Stimulated activated CD8-positive, alpha-beta memory T cell treated with anti-CD3 and anti-CD28 coated beads, Interleukin-2, amount 100 ng/mL, for 1 hour (primary cell): ENCODE data around the gene ADAP2.
"Not testable (repeated sequence)": the region's sequence is repeated elsewhere in the genome, so short reads cannot be mapped to it uniquely, and the experiment has no call there.

Source experiments
- DNase-seq, 2 donors: peaks; one replicate each; pipeline ENCODE4 v3.0.0-alpha.2; 2020; ENCODE audit warnings: low read depth in 2 of 2

Gene ADAP2

DNA sequence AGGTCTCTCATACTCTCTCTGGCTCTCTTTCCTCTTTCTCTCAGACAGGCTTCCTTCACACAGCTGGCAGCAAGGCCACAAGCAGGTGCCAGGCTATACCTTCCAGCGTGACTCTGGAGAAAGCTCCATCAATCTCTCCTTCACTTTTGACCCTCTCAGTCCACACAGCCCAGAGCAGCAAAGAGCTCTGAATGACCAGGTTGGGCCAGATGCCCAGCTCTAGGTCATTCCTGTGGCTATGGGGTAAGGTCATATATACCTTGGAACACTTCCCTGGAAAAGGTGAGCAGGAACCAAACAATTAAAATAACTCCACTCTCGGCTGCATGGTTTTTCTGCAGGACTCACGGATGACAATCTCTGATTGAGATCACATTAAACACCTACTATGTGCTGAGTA is 8.8 kb downstream of the ADAP2 start:
- no peak for DNase-seq

DNA sequence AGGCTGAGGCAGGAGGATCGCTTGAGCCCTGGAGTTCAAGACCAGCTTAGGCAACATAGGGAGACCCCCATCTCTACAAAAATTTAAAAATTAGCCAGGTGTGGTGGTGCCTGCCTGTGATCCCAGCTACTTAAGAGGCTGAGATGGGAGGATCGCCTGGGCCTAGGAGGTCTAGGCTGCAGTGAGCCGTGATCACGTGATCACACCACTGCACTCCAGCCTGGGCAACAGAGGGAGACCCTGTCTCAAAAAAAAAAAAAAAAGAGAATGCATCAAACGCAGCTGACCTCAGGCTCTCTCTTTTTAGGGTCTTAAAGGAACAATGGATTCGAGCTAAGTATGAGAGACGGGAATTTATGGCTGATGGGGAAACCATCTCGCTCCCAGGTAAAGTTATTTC is 9.8 kb downstream of the ADAP2 start:
- DNase-seq: not testable (repeated sequence)

DNA sequence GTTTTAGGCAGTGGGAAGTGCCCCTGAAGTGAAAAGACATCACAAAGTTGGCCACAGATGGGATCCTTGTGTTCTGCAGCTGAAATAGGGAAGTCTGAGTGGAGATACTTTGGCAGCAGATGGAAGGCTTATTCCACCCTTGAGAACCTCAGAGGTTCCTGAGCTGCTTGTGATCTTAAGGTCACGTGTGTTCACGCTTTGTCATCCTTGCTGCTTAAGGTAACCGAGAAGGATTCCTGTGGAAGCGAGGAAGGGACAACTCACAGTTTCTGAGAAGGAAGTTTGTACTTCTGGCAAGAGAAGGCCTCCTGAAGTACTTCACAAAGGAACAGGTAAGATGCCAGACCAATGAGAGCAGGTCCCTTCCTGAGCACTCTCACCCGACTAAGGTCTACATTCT is 12.2 kb downstream of the ADAP2 start:
- DNase-seq: no peak

GRCh38 chr17:30939051-30939689 is 17.4 kb downstream of the ADAP2 start:
- no peak for DNase-seq

- no peak for DNase-seq
Measured at GRCh38 chr17:30942308-30943079, 20.7 kb downstream of the ADAP2 start.

GRCh38 chr17:30947796-30948195 is 26.1 kb downstream of the ADAP2 start:
- DNase-seq: no peak

DNA sequence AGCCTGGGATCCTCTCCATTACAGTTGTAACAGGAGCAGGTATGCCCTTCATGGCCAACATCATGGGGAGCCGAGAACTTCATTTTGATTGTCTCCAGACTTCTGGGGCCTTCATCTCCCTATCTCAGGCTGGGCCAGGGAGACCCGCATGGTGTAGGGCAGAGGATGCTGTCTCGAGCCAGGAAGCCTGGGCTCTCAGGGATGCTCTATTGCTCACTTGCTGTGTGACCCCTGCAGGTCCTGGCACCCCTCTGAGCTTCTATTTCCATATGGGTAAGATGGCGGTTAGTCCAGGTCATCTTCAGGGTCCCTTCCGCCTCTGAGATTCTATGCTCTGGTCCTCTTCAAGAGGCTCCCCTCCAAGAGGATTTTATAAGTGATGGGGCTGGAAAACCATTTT is 28.4 kb downstream of the ADAP2 start:
- no peak for DNase-seq

- DNase-seq: no peak
Measured at GRCh38 chr17:30950669-30951399, 29.1 kb downstream of the ADAP2 start.

GRCh38 chr17:30952638-30953393 is 31.1 kb downstream of the ADAP2 start:
- no peak for DNase-seq

DNA sequence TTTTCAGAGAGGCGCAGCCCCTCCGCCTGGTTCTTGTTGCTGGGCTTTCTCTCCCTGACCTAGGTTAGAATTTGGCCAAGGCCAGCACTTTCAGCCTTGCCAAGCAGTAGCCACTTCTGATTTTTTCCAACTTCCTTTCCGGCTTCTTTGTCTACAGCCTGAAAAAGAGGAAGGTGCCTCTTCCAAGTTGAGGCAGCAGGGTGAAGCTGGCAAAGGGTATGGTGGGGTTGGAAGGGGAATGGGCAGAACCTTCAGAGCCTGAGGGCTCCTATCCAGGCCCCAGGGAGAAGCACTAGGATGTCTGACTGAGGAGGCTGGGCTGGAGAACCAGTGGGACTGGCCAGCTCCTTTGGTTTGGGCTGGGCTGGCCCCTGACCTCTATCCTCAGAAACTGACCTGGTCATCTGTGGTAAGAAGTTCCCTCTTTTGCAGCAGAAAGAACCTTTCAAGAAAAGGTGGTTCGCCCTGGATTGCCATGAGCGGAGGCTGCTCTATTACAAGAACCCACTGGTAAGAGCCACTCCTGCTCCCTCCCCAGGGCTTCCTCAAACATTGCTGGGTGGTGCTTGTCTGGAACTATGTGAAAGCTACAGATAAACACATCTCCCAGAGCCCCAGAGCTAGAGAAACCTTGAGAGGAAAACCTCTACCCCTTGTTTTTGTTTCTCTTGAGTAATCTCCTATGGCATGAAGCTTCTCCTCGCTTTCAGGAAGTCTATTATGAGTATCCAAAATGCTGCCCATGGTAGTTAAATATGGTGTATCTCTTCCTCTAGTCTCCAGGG is 32.5 kb downstream of the ADAP2 start:
- no peak for DNase-seq

DNA sequence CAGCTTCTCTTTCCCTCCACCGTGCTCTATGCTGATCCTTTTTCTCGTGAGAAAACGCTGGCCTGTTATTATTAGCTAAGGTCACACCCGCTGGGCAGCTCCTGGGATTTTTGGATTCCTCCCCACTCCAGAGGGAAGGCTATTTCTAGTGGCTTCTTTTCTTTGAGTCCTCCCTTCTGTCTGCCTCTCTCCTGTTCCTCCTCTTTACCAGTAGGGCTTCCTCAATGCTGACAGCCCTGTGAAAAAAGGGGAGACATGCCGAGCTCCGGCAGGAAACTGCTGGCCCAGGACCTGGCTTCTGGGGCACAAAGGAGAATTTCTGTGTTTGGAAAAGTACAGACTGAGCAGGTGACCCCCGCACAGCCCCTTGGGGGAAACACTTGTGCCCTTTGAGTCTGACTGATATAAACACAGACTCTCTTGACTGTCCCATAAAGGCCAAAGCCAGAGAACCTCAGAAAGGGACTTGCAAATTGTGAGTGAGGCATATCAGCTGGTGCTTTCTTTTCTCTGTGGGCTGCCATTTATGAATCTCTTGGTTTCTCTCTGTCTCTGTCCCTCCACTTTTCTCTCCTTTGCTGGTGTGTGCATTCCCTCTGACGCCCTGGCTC is 35.1 kb downstream of the ADAP2 start:
- DNase-seq: no peak

- DNase-seq: no peak
Measured at GRCh38 chr17:30957741-30958140, 36.0 kb downstream of the ADAP2 start.

GRCh38 chr17:30958187-30958586 is 36.4 kb downstream of the ADAP2 start:
- DNase-seq: no peak

- DNase-seq: no peak
Measured at GRCh38 chr17:30961209-30962188, 39.8 kb downstream of the ADAP2 start.

DNA sequence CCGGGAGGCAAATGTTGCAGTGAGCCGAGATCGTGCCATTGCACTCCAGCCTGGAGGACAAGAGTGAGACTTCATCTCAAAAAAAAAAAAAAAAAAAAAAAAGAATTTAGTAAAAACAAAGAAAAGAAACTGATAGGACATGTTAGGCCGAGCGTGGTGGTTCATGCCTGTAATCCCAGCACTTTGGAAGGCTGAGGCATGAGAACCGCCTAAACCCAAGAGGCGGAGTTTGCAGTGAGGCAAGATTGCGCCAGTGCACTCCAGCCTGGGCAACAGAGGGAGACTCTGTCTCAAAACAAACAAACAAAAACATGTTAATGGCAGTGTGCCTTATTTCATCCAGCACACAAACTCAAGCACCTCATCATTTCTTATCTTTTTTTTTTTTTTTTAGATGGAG is 42.6 kb downstream of the ADAP2 start:
- not testable (repeated sequence) for DNase-seq

- DNase-seq: no peak
Measured at GRCh38 chr17:30964876-30965275, 43.1 kb downstream of the ADAP2 start.

DNA sequence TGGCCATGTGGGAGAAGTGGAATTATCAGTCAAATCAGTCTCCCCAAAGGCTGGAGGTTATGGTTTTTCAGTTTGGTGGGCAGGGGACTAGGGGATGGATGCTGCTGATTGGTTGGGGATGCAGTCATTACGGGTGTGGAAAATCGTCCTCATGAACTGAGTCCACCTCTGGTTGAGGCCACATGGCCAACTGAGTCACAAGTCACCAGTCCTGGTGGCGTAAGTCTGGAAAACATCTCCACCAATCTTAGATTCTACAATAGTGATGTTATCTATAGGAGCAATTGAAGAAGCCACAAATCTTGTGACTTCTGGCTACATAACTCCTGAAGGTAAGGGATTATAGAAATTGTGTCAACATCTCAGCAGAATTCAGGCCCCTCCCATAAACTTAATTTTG is 43.9 kb downstream of the ADAP2 start:
- no peak for DNase-seq

DNA sequence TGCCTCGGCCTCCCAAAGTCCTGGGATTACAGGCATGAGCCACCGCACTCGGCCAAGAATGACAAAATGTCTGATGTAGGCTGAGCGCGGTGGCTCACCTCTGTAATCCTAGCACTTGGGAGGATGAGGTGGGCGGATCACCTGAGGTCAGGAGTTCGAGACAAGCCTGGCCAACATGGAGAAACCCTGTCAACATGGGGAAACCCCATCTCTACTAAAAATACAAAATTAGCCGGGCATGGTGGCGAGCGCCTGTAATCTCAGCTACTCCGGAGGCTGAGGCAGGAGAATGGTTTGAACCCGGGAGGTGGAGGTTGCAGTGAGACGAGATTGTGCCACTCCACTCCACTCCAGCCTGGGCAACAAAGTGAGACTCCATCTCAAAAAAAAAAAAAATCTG is 46.2 kb downstream of the ADAP2 start:
- not testable (repeated sequence) for DNase-seq

DNA sequence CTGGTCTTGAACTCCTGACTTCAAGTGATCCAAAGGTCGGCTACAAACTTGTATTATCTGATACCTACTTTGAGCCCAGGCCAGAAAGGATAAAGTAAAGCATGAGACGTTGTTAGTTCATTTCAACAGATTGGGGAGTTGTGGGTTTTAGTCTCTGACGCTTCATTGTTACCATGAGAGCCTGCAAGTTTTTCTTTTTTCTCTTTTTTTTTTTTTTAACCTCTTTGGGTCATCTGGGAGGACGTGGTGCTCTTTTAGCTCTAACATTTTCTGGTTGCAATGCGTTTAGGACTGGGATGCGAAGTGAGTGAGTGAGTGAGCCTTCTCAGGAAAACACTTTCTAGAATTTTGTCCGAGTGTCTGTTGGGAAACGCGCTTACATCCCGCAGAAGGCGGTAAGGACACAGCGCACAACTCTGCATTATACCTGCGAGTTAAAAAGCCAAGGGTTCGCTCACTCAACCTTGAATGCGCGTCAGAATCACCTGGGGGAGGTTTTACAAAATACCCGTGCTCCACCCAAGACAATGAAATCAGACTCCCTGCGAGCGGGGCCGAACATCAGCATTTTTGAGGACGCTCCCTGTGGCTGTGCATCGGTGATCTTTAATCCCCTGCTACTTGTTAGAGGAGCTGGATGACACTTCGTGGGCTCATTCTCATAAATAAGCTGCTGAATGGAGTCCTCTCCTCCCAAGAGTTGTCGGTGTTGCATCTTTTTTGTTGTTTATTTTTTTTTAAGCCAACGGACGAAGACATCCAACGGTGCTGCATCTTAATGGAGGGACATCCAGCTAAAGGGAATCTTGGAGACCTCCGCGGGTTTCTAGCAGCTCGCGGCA is 48.5 kb downstream of the ADAP2 start:
- DNase-seq: no peak
